GM18909 (cell line): ENCODE data around the gene SMAGP.

Experiments
- ATAC-seq: cut with Tn5 transposase; IDR thresholded peaks from one replicate; pipeline ENCODE4 v1.9.1; 2021; ENCODE audit warnings: mild to moderate bottlenecking; ENCODE audit not compliant: unreplicated experiment, poor library complexity

SMAGP gene

DNA sequence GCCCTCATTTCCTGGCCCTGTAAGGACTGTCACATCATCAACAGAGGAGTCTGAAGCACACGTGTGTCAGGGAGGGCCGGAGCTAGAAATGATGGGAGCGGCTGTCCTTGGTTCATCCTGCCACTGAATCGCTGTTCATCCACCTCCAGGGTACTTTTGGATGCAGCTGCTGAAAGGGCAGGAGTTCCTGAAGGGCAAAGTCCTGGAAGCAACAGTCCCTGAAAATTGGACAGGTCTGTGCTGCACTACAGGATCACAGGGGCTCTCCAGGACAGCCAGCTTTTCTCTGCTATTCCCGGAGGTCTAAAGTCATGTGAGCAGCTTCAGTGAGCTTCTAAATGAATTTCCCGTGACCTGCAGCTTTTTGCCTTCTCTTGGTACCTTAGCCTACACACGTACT, 70.1 kb downstream of the SMAGP start:
- ATAC-seq: no peak

DNA sequence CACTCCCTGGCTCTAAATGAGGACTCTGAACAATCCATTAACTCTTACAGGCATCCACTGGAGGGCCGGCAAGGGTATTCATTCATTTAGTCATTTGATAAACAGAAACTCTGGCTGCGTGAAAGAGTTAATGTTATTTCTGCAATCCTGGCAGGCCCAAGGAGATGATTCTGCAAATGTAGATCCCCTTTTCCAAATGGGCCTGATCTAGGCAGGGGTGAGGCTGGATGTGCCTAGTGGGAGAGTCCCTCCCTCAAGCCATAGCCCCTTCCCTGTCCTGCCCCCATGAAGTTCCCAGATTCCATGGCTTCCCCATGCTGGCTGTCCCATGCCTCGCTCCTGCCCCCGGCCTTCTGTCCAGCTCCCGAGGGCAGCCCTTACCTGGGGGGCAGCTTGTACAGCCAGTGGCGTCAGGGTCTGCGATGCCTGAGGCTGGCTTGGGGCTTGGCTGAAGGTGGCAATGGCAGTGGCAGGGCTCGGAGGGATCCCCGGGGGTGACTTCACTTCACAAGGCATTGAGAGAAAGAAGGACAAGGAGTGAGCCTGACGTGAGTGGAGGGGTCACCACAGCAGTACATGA, 70.8 kb downstream of the SMAGP start:
- no peak for ATAC-seq

DNA sequence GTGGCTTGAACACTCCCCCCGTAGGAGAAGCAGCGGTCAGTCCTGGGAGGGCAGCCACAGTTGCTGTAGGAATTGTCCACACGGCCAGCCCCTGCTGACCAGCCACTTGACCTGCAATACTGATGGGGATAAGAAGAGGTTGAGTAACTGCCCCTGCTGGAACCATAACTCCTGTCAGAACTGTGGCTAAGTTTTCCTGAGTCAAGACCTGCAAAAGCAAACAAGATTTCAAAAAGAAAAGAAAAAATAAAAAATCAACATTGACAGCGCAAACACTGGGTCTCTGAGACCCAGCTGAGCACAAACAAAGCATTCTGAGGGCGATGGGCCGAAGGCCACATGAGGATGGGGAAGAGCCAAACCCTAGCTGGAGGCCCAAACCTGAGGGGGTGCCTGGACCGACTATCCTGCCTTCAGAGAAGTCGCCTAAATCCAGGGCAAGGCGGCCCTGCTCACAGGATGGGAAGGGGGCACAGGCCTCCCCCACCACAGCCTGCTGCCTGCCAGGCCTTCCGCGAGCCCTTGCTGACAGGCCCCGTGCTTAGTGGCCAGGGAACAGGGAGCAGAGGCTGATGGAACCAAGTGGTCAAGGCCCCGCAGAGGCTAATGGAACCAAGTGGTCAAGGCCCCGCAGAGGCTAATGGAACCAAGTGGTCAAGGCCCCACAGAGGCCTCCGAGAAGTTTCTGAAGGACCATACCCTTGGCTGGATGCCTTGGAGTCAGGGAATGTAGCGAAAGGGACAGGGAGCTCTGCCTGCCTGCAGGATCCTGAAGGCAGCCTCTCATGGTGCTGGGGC, 71.4 kb downstream of the SMAGP start:
- ATAC-seq: no peak

DNA sequence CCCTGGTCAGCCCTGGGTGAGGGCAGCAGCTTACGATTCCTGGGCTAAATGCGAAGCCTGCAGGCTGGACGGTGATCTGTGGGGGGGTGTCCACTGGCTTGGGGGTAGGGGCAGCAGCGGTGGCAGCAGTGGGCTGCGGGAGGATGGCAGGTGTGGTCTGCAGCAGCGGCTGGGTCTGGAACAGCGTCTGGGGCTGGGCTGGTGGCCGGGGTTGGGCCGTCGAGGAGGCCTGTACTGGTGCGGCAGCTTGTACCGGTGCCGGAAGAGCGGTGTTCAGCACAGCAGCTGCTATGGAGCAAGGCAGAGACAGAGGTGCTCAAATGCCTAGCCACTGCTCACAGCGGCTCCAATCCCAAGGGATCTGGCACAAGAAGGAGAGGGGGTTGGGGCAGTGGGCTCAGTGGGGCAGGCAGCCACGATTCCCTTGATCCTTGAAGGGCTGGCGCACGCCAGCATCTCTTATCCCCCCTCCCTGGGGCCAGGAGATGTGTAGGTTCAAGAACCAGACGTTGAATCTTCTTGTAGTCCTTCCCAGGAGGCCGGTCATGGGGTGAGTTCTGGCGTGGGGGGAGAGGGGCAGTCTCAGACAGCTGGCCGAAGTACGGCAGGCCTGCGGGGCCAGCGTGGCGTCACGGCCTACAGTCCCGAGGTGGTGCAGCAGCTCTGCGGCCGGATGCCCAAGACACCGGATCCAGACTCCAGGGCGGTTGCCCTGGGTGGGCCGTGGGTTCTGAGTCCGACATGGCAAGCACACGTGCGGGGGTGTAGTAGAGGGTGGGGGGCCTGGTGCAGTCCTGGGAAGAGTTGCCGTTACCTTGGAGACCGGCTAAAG, 72.3 kb downstream of the SMAGP start:
- ATAC-seq: no peak

DNA sequence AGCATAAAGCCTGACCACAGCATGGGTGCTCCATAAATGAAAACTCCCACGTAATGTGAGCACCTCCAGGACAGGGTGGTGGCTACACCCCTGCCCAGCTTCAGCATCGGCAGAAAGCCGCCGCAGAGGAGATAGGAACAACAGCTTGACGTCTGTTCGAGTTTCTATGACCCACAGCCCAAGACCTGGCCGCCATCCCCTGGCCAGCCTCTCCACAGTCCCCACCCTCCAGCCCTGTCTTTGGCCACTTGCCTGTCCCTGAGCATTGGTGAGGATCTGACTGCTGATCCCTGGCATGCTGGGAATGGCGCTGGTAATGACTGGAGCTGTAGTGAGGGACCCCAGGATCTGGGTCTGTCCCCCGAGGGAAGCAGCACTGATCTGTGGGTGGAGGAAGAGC, 73.7 kb downstream of the SMAGP start:
- no peak for ATAC-seq

DNA sequence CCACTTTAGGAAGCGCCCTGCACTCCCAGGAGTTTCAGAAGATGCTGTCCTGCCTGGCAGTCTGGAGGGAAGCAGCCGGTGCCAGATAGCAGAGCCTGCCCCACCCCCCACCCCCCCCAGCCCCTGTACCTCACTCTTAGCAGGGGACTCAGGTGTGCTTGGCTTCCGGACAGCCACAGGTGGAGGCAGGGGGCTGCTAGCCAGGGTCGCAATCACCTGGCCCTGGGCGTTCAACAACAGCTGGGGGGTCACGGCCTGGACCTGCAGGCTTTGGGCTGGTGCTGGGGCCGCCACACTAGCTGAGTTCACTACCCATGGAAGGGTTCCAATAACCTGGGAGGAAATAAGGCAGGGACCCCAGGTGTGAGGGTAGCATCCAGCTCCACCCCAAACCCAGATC, 74.4 kb downstream of the SMAGP start:
- no peak for ATAC-seq
